ENCODE measurements around the gene PRR30. TPM values are rescaled to one million over a fixed set of nuclear protein-coding genes. Genes with fewer than 3 reads are reported as not detected.

PRR30 gene
- polyA plus RNA-seq, 1 of the 3 experiments (the other 2 are of a cell fraction): not detected

GRCh38 chr2:27135478-27135955, 3.7 kb downstream of the PRR30 start:
- ChIA-PET CTCF (interaction anchor here (4.8 to 6.3 kb wide), 2 partner anchors 36 to 56 kb away, joined by 29 to 43 read pairs; no protein-coding TSS in a partner anchor), POLR2A (interaction anchor here (2.6 kb wide), 1 partner anchor 12 kb away, joined by 18 read pairs; the partner anchor contains the start of gene ABHD1)
- H3K9ac ChIP-seq: no peak overlapping the region
- 0 out of 2 replicates have a peak overlapping the region, but pooled peaks have one; percentile 27 for H2AFZ ChIP-seq (ENCODE audit: low read depth)
- H3K4me2 ChIP-seq: no peak overlapping the region
- H4K20me1 ChIP-seq (ENCODE audit: insufficient read depth): peaks cover 9% of the 10 kb centered on the region; the same call in 1 of the 2 replicates
- no peak overlapping the region for H3K4me3 ChIP-seq (ENCODE audit: low read depth in 2 of 2, low read length in 1 of 2)
- 0 out of 2 replicates have a peak, but pooled peaks cover 13% of the 10 kb centered on the region for H3K27me3 ChIP-seq (ENCODE audit: insufficient read depth)
- no peaks in the 10 kb centered on the region for H3K9me2 ChIP-seq
- H3K4me1 ChIP-seq (ENCODE audit: control insufficient read depth in 1 of 2, insufficient read depth in 2 of 2, low read depth in 1 of 2, low read length in 1 of 2): peaks cover 7 to 14% of the 10 kb centered on the region in 2 experiments; a peak in 3 of 4 replicates
- no peaks in the 10 kb centered on the region for H3K9me3 ChIP-seq
- no peak for DNase-seq
- TF ChIP-seq RFX5 (IDR thresholded peaks at IDR 0.05; ENCODE audit: low read length): no peak
- H3F3A ChIP-seq (replicated peaks; ENCODE audit: insufficient read depth): no peaks in the 10 kb centered on the region
- H3K27ac ChIP-seq (ENCODE audit: low read depth in 2 of 2, low read length in 1 of 2): no peak overlapping the region
- WGBS (ENCODE audit: low lambda C conversion rate): 95% methylated on average over 11 of the region's 12 CpGs
- H3K79me2 ChIP-seq (ENCODE audit: insufficient read depth): peaks cover 21% of the 10 kb centered on the region
- H3K36me3 ChIP-seq (replicated peaks in 1 of 2; ENCODE audit: control insufficient read depth in 1 of 2, insufficient read depth in 2 of 2, low read length in 1 of 2): peaks cover 9 to 22% of the 10 kb centered on the region in 2 experiments

DNA sequence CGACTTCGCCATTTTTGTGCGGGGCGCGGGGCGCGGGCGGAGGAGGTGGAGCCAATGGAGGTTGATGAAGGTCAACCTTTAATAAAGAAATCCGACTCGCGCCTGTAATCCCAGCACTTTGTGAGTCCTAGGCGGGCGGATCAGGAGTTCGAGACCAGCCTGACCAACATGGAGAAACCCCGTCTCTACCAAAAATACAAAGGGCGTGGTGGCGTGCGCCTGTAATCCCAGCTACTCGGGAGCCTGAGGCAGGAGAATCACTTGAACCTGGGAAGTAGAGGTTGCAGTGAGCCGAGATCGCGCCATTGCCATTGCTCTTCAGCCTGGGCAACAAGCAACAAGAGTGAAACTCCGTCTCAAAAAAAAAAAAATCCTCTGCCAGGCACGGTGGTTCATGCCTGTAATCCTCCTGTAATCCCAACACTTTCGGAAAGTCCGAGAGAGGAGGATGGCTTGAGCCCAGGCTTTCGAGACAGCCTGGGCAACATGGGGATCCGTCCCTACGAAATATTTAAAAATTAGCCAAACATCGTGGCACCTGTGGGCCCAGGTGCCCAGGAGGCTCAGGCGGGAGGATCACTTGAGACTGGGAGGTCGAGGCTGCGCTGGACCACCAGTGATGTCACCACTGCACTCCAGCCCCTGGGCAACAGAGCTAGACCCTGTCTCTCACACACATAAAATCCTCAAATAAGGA, 4.3 kb downstream of the PRR30 start:
- Histone ChIP-seq H3K9ac (no peak overlapping the region), H3F3A (replicated peaks; ENCODE audit: insufficient read depth) (no peaks in the 10 kb centered on the region), H3K36me3 (replicated peaks in 1 of 2; ENCODE audit: control insufficient read depth in 1 of 2, insufficient read depth in 2 of 2, low read length in 1 of 2) (peaks cover 9 to 28% of the 10 kb centered on the region in 2 experiments), H2AFZ (ENCODE audit: low read depth) (peak overlapping the region; percentile 80; the same call in 1 of the 2 replicates), H3K4me2 (0 out of 2 replicates have a peak overlapping the region, but pooled peaks have one; percentile 91), H3K9me3 (no peaks in the 10 kb centered on the region), H3K27me3 (ENCODE audit: insufficient read depth) (0 out of 2 replicates have a peak, but pooled peaks cover 9% of the 10 kb centered on the region), H3K9me2 (no peaks in the 10 kb centered on the region), H3K27ac (ENCODE audit: low read depth in 2 of 2, low read length in 1 of 2) (no peak overlapping the region), H3K79me2 (ENCODE audit: insufficient read depth) (peaks cover 21% of the 10 kb centered on the region), H3K4me1 (ENCODE audit: control insufficient read depth in 1 of 2, insufficient read depth in 2 of 2, low read depth in 1 of 2, low read length in 1 of 2) (peaks cover 7 to 14% of the 10 kb centered on the region in 2 experiments; a peak in 3 of 4 replicates), H3K4me3 (ENCODE audit: low read depth in 2 of 2, low read length in 1 of 2) (peak overlapping the region in 1 of 2 experiments; percentile 97; a peak in 1 of 4 replicates), H4K20me1 (ENCODE audit: insufficient read depth) (peaks cover 9% of the 10 kb centered on the region; the same call in 1 of the 2 replicates)
- 62% methylated on average over 32 of the region's 33 CpGs for WGBS (ENCODE audit: low lambda C conversion rate)
- ChIA-PET POLR2A (interaction anchor here (0.9 to 2.6 kb wide), 4 partner anchors 11 to 57 kb away, joined by 3 to 18 read pairs (median 4); partner anchors contain the start of gene ABHD1), CTCF (interaction anchor here (1.2 to 6.3 kb wide), 9 partner anchors 8 to 145 kb away, joined by 3 to 43 read pairs (median 11); partner anchors contain the start of gene ABHD1)
- TF ChIP-seq GATA2 (CRISPR knock-in tag; IDR thresholded peaks at IDR 0.05) (no peak), CTCF (IDR thresholded peaks at IDR 0.05) (no peak), GABPA (IDR thresholded peaks at IDR 0.05; ENCODE audit: low read depth) (0 out of 2 replicates have a peak, but pooled peaks have one; percentile 41)
- no peak for DNase-seq

Data from SK-N-SH (cell line).